GM23338 (cell line): ENCODE data around the gene FNIP2. TPM values are rescaled to one million over a fixed set of nuclear protein-coding genes. Genes with fewer than 3 reads are reported as not detected.
"Not testable (repeated sequence)": the region's sequence is repeated elsewhere in the genome, so short reads cannot be mapped to it uniquely, and the experiment has no call there.

Experiments used
- ATAC-seq: fragments of 200-7000 bp; cut with Tn5 transposase; 3 replicates; pipeline ENCODE4 v1.9.1; 2020
- DNase-seq: peaks from one replicate; pipeline ENCODE4 v3.0.0-alpha.2; 2015; ENCODE audit warnings: low spot score
- H2AFZ ChIP-seq: fragments of 200-600 bp; sonication (generic); 2 replicates; pipeline ENCODE4 v1.8.0; 2016; ENCODE audit warnings: antibody characterized with exemption, mild to moderate bottlenecking, moderate library complexity
- H3F3A ChIP-seq: fragments of 200-600 bp; sonication (generic); replicated peaks from 2 replicates; pipeline ENCODE4 v1.8.0; 2017; ENCODE audit warnings: antibody characterized with exemption, mixed run types, low read depth
- H3K27ac ChIP-seq: fragments of 200-600 bp; sonication (generic); 2 replicates; pipeline ENCODE4 v1.6.1; 2016; ENCODE audit warnings: low read depth
- H3K27me3 ChIP-seq: fragments of 200-600 bp; sonication (generic); 2 replicates; pipeline ENCODE4 v1.8.0; 2016; ENCODE audit warnings: mild to moderate bottlenecking, mixed run types, moderate library complexity; ENCODE audit not compliant: insufficient read depth
- H3K36me3 ChIP-seq: fragments of 200-600 bp; sonication (generic); 2 replicates; pipeline ENCODE4 v1.8.0; 2016; ENCODE audit warnings: mild to moderate bottlenecking; ENCODE audit not compliant: insufficient read depth
- H3K4me1 ChIP-seq: fragments of 200-600 bp; sonication (generic); 2 replicates; pipeline ENCODE4 v1.8.0; 2016; ENCODE audit warnings: mild to moderate bottlenecking, moderate library complexity; ENCODE audit not compliant: insufficient read depth
- H3K4me2 ChIP-seq: fragments of 200-600 bp; sonication (generic); 2 replicates; pipeline ENCODE4 v1.7.1; 2017; ENCODE audit warnings: mixed run types
- H3K4me3 ChIP-seq: fragments of 200-600 bp; sonication (generic); 2 replicates; pipeline ENCODE4 v1.6.1; 2016; ENCODE audit warnings: mixed run types
- H3K79me2 ChIP-seq: fragments of 200-600 bp; sonication (generic); replicated peaks from 2 replicates; pipeline ENCODE4 v1.8.0; 2017; ENCODE audit warnings: mild to moderate bottlenecking; ENCODE audit not compliant: insufficient read depth
- H3K9me2 ChIP-seq: fragments of 200-600 bp; sonication (generic); 2 replicates; pipeline ENCODE4 v1.8.0; 2017; ENCODE audit not compliant: insufficient read depth
- H4K20me1 ChIP-seq: fragments of 200-600 bp; sonication (generic); replicated peaks from 2 replicates; pipeline ENCODE4 v1.8.0; 2017; ENCODE audit warnings: mild to moderate bottlenecking; ENCODE audit not compliant: insufficient read depth
- H3K27ac Mint-ChIP-seq: 2 replicates; pipeline ENCODE4 v1.8.0; 2020; ENCODE audit warnings: inconsistent platforms, mild to moderate bottlenecking, moderate library complexity, mixed read lengths
- H3K27me3 Mint-ChIP-seq: 3 replicates; pipeline ENCODE4 v1.8.0; 2022; ENCODE audit warnings: low read depth, mild to moderate bottlenecking, moderate library complexity, mixed read lengths, inconsistent platforms; ENCODE audit not compliant: insufficient read depth, poor library complexity
- H3K36me3 Mint-ChIP-seq: 3 replicates; pipeline ENCODE4 v1.8.0; 2021; ENCODE audit warnings: low read depth, mild to moderate bottlenecking, inconsistent platforms, moderate library complexity, mixed read lengths
- H3K4me1 Mint-ChIP-seq: 3 replicates; pipeline ENCODE4 v1.8.0; 2020; ENCODE audit warnings: mild to moderate bottlenecking, inconsistent platforms, mixed read lengths
- H3K4me3 Mint-ChIP-seq: 3 replicates; pipeline ENCODE4 v1.8.0; 2021; ENCODE audit warnings: moderate library complexity, mild to moderate bottlenecking, inconsistent platforms, mixed read lengths
- H3K9me3 Mint-ChIP-seq: 3 replicates; pipeline ENCODE4 v1.8.0; 2020; ENCODE audit warnings: moderate library complexity, mild to moderate bottlenecking, inconsistent platforms, mixed read lengths
- CREB1 ChIP-seq: fragments of 250-450 bp; sonication (Bioruptor Pico); IDR thresholded peaks from 2 replicates; pipeline ENCODE4 v1.5.0; 2020; ENCODE audit warnings: low read depth, mild to moderate bottlenecking, moderate library complexity
- CTCF ChIP-seq, 2 experiments: fragments of 200-600 bp in 1 of 2; sonication (generic) in 1 of 2; conservative IDR thresholded peaks; 2 replicates each; pipeline versions ENCODE4 v1.5.1 to v1.6.1; 2016 to 2017; ENCODE audit warnings: antibody characterized with exemption in 2 of 2, low read depth in 2 of 2, mild to moderate bottlenecking in 2 of 2, moderate library complexity in 1 of 2
- EZH2 ChIP-seq: fragments of 200-600 bp; sonication (generic); IDR thresholded peaks from one replicate; pipeline ENCODE4 v1.8.0; 2017; ENCODE audit warnings: antibody characterized with exemption, mild to moderate bottlenecking, low read depth; ENCODE audit not compliant: unreplicated experiment
- EZH2phosphoT487 ChIP-seq: fragments of 200-600 bp; sonication (generic); IDR thresholded peaks from one replicate; pipeline ENCODE4 v1.8.1; 2018; ENCODE audit warnings: antibody characterized with exemption; ENCODE audit not compliant: unreplicated experiment
- JUNB ChIP-seq: IDR thresholded peaks from one replicate; pipeline ENCODE4 v1.6.1; 2016; ENCODE audit warnings: antibody characterized with exemption; ENCODE audit not compliant: unreplicated experiment
- NANOG ChIP-seq: IDR thresholded peaks from 2 replicates; pipeline ENCODE4 v1.6.1; 2016; ENCODE audit warnings: antibody characterized with exemption, borderline replicate concordance
- POLR2AphosphoS5 ChIP-seq: IDR thresholded peaks from 2 replicates; pipeline ENCODE4 v1.6.1; 2016; ENCODE audit warnings: antibody characterized with exemption, low read depth
- ZNF114 ChIP-seq: fragments of 250-450 bp; sonication (Bioruptor Pico); IDR thresholded peaks from 2 replicates; pipeline ENCODE4 v1.5.0; 2020; ENCODE audit warnings: mild to moderate bottlenecking, moderate library complexity
- ZNF331 ChIP-seq: fragments of 250-450 bp; sonication (Bioruptor Pico); IDR thresholded peaks from 2 replicates; pipeline ENCODE4 v1.5.0; 2020; ENCODE audit warnings: low read depth, mild to moderate bottlenecking, moderate library complexity
- polyA plus RNA-seq: library from polyadenylated mRNA; unstranded; fragments of >200 nt; fragmentation: Nextera tagmentation; extraction: Ambion mirVana; gene quantifications from 2 replicates; pipeline ENCODE4 v1.2.1, GENCODE V29; 2016
- total RNA-seq: library from RNA; depleted of rRNA; stranded (reverse); fragments of >200 nt; shearing (Covaris generic); gene quantifications from 2 replicates; pipeline ENCODE4 v1.2.3, GENCODE V29; 2014
- TF ChIP-seq, protein P1 (sequence below): IDR thresholded peaks from one replicate; pipeline ENCODE4 v1.6.1; 2018; ENCODE audit warnings: antibody characterized with exemption; ENCODE audit not compliant: unreplicated experiment

Gene FNIP2
- total and polyA plus RNA-seq, 2 experiments from 2014 or later, result 2.7 to 17.2 TPM

DNA sequence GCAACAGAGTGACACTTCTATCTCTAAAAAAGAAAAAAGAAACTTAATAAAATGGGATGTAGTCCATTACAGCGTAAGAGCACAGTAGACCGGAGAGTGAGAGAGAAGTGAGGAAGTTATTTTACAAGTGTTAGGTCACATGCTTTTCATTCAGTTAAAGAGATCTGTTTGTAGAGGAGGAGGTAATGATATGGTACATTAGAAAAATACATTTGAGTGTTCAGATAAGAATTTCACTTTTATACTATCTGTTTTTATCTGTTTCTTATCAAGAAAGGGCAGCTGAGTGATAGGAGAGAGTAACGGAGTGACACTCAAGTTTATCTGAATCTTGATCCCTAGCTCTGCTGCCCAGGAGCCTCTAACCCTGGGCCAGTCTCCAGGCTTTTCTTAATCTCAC is 38.9 kb downstream of the FNIP2 start (continued):
- TF ChIP-seq POLR2AphosphoS5, result no peak

GRCh38 chr4:158808399-158808798 is 39.6 kb downstream of the FNIP2 start:
- H3K4me1 ChIP-seq, result peaks cover 18% of the 10 kb centered on the region; the same call in 1 of the 2 replicates
- H3F3A ChIP-seq, result no peaks in the 10 kb centered on the region
- Mint-ChIP-seq H3K27me3 (peaks cover 2% of the 10 kb centered on the region), H3K9me3 (no peaks in the 10 kb centered on the region), H3K4me1 (peaks cover 20% of the 10 kb centered on the region), H3K27ac (no peak overlapping the region), H3K36me3 (no peaks in the 10 kb centered on the region), H3K4me3 (no peak overlapping the region)
- no peak for ATAC-seq
- no peak overlapping the region for H2AFZ ChIP-seq
- no peak overlapping the region for H3K4me3 ChIP-seq
- H3K9me2 ChIP-seq, result no peaks in the 10 kb centered on the region
- H3K4me2 ChIP-seq, result no peak overlapping the region
- peaks cover 2% of the 10 kb centered on the region for H3K79me2 ChIP-seq
- H4K20me1 ChIP-seq, result no peaks in the 10 kb centered on the region
- no peak overlapping the region for H3K27ac ChIP-seq
- DNase-seq, result no peak
- H3K36me3 ChIP-seq, result no peaks in the 10 kb centered on the region
- TF ChIP-seq NANOG (no peak), JUNB (no peak), EZH2phosphoT487 (no peak), CREB1 (CRISPR knock-in tag) (no peak)
- no peaks in the 10 kb centered on the region for H3K27me3 ChIP-seq

GRCh38 chr4:158809208-158809607 is 40.4 kb downstream of the FNIP2 start:
- H3K27me3 Mint-ChIP-seq, H3K36me3 ChIP-seq, H3K4me2 ChIP-seq, H3K27me3 ChIP-seq, ATAC-seq, H3K9me3 Mint-ChIP-seq, H3K27ac Mint-ChIP-seq, H3F3A ChIP-seq, H3K4me3 ChIP-seq, H3K36me3 Mint-ChIP-seq, H3K79me2 ChIP-seq, DNase-seq, H2AFZ ChIP-seq, H3K9me2 ChIP-seq, H3K27ac ChIP-seq, H4K20me1 ChIP-seq, H3K4me3 Mint-ChIP-seq: not testable (repeated sequence)
- H3K4me1 ChIP-seq, result peaks cover 21% of the 10 kb centered on the region
- peaks cover 24% of the 10 kb centered on the region for H3K4me1 Mint-ChIP-seq

GRCh38 chr4:158809611-158810486 is 41.0 kb downstream of the FNIP2 start:
- H3K4me3 Mint-ChIP-seq, result no peak overlapping the region
- Histone ChIP-seq H3K27me3 (no peaks in the 10 kb centered on the region), H3K4me3 (no peak overlapping the region), H4K20me1 (no peaks in the 10 kb centered on the region), H3K36me3 (no peaks in the 10 kb centered on the region), H3F3A (no peaks in the 10 kb centered on the region), H3K9me2 (no peaks in the 10 kb centered on the region), H3K27ac (no peak overlapping the region), H3K79me2 (peaks cover 11% of the 10 kb centered on the region), H3K4me2 (no peak overlapping the region), H2AFZ (no peak overlapping the region), H3K4me1 (peaks cover 25% of the 10 kb centered on the region)
- DNase-seq (no peak), ATAC-seq (no peak)
- no peaks in the 10 kb centered on the region for H3K9me3 Mint-ChIP-seq
- H3K27ac Mint-ChIP-seq, result peak overlapping the region; percentile 1; the same call in 1 of the 2 replicates
- TF ChIP-seq POLR2AphosphoS5 (no peak), CREB1 (CRISPR knock-in tag) (no peak), CTCF (conservative IDR thresholded peaks at IDR 0.05; ENCODE audit: low read depth in 2 of 2) (no peak), NANOG (no peak), EZH2 (no peak), ZNF114 (CRISPR knock-in tag) (no peak), JUNB (no peak), EZH2phosphoT487 (no peak), ZNF331 (CRISPR knock-in tag) (no peak)
- TF ChIP-seq, protein P1, sequence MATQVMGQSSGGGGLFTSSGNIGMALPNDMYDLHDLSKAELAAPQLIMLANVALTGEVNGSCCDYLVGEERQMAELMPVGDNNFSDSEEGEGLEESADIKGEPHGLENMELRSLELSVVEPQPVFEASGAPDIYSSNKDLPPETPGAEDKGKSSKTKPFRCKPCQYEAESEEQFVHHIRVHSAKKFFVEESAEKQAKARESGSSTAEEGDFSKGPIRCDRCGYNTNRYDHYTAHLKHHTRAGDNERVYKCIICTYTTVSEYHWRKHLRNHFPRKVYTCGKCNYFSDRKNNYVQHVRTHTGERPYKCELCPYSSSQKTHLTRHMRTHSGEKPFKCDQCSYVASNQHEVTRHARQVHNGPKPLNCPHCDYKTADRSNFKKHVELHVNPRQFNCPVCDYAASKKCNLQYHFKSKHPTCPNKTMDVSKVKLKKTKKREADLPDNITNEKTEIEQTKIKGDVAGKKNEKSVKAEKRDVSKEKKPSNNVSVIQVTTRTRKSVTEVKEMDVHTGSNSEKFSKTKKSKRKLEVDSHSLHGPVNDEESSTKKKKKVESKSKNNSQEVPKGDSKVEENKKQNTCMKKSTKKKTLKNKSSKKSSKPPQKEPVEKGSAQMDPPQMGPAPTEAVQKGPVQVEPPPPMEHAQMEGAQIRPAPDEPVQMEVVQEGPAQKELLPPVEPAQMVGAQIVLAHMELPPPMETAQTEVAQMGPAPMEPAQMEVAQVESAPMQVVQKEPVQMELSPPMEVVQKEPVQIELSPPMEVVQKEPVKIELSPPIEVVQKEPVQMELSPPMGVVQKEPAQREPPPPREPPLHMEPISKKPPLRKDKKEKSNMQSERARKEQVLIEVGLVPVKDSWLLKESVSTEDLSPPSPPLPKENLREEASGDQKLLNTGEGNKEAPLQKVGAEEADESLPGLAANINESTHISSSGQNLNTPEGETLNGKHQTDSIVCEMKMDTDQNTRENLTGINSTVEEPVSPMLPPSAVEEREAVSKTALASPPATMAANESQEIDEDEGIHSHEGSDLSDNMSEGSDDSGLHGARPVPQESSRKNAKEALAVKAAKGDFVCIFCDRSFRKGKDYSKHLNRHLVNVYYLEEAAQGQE, result no peak
- peaks cover 27% of the 10 kb centered on the region for H3K4me1 Mint-ChIP-seq
- H3K36me3 Mint-ChIP-seq, result no peaks in the 10 kb centered on the region
- H3K27me3 Mint-ChIP-seq, result peaks cover 3% of the 10 kb centered on the region
